ENCODE data around the gene FAM170B.

DNA sequence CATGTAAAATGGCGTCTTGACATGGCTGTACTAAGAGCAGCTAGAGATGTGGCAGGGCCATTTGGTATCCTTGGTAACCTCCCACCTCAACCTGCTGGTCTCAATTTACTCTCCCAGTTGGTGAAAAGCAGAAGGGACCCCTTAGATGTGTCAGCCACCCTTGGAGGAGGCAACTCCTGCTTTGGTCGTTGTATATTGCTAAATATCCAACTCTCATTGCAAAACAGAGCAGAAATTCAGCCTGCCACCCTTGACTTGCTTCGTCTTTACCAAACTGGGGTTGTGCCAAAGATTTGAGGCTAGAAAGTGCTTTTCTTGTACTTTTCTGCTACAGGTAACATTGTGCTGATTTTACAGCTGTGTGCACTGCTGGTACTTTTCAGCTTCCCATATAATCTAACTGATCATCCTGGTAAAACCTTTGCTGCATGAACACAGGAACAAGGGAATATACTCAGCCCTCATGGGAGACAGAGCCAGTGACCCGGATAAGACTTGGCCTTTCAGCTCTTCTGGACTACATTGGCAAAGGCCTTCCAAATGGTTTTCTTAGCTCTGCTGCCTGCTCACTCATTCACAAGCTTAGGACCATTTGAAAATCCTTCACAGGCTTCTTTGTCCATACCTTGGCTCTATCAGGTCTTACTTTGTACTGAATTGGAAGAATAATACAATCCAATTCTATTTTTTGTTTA is 16.3 kb downstream of the FAM170B start:
- TF ChIP-seq CTCF (IDR thresholded peaks at IDR 0.05) (no peak), POLR2AphosphoS5 (IDR thresholded peaks at IDR 0.05) (no peak)
